K562 (cell line): ENCODE measurements around the gene SLC35G6. TPM values are rescaled to one million over a fixed set of nuclear protein-coding genes. Genes with fewer than 3 reads are reported as not detected.

ENCODE experiments used
- ASH1L ChIP-seq: fragments of 450-650 bp; IDR thresholded peaks from 2 replicates; pipeline ENCODE4 v1.6.1; 2018; ENCODE audit warnings: borderline replicate concordance, mild to moderate bottlenecking, low read depth; ENCODE audit not compliant: partially characterized antibody
- ELF1 ChIP-seq: fragments of 200-800 bp; sonication (Bioruptor generic); IDR thresholded peaks from 2 replicates; pipeline ENCODE4 v1.6.1; 2016; ENCODE audit warnings: missing genetic modification characterization, missing compliant biosample characterization
- EZH2 ChIP-seq: IDR thresholded peaks from 2 replicates; pipeline ENCODE4 v1.6.1; 2012; ENCODE audit warnings: low read depth, mild to moderate bottlenecking, inconsistent platforms, low read length, borderline replicate concordance
- FIP1L1 ChIP-seq: fragments of 200-400 bp; formaldehyde crosslinking; IDR thresholded peaks from 2 replicates; pipeline ENCODE4 v1.6.1; 2018; ENCODE audit warnings: mild to moderate bottlenecking, low read depth, low read length; ENCODE audit not compliant: poor library complexity, severe bottlenecking
- KLF10 ChIP-seq: fragments of 250-450 bp; sonication (Bioruptor Pico); IDR thresholded peaks from 2 replicates; pipeline ENCODE4 v1.6.1; 2021; ENCODE audit warnings: matching md5 sums
- L3MBTL2 ChIP-seq: fragments of 450-650 bp; IDR thresholded peaks from 2 replicates; pipeline ENCODE4 v1.6.1; 2016; ENCODE audit warnings: mild to moderate bottlenecking, moderate library complexity
- MAFG ChIP-seq: fragments of 450-650 bp; conservative IDR thresholded peaks from 2 replicates; pipeline ENCODE4 v1.6.1; 2016; ENCODE audit warnings: missing genetic modification characterization, missing compliant biosample characterization
- MTA3 ChIP-seq: fragments of 450-650 bp; formaldehyde crosslinking; IDR thresholded peaks from 2 replicates; pipeline ENCODE4 v1.6.1; 2017; ENCODE audit warnings: mild to moderate bottlenecking, borderline replicate concordance
- NFATC3 ChIP-seq: fragments of 450-650 bp; IDR thresholded peaks from 2 replicates; pipeline ENCODE4 v1.6.1; 2017; ENCODE audit warnings: mild to moderate bottlenecking
- NR2F6 ChIP-seq: fragments of 450-650 bp; formaldehyde crosslinking; IDR thresholded peaks from 2 replicates; pipeline ENCODE4 v1.4.0; 2020; ENCODE audit warnings: mild to moderate bottlenecking
- POLR2A ChIP-seq: fragments of 450-650 bp; conservative IDR thresholded peaks from 2 replicates; pipeline ENCODE4 v1.6.1; 2016
- PTRF ChIP-seq: fragments of 450-650 bp; IDR thresholded peaks from 2 replicates; pipeline ENCODE4 v1.6.1; 2016; ENCODE audit warnings: mild to moderate bottlenecking, missing genetic modification characterization, missing compliant biosample characterization
- SMAD4 ChIP-seq: fragments of 250-450 bp; sonication (Bioruptor Pico); conservative IDR thresholded peaks from 2 replicates; pipeline ENCODE4 v1.8.0; 2021; ENCODE audit warnings: inconsistent platforms, mild to moderate bottlenecking, moderate library complexity
- SMARCB1 ChIP-seq: IDR thresholded peaks from 2 replicates; pipeline ENCODE4 v1.6.1; 2011; ENCODE audit warnings: improper control_type of control experiment, low read depth; ENCODE audit not compliant: insufficient read length
- SOX6 ChIP-seq: fragments of 450-650 bp; IDR thresholded peaks from 2 replicates; pipeline ENCODE4 v1.6.1; 2014; ENCODE audit warnings: mild to moderate bottlenecking
- SRF ChIP-seq, 2 experiments: fragments of 250-450, 450-650 bp in 1 of 2; sonication (Bioruptor Pico) in 1 of 2; sonication (generic) in 1 of 2; formaldehyde crosslinking; IDR thresholded peaks; 2 replicates each; pipeline versions ENCODE4 v1.5.0 to v1.5.1; 2020 to 2022; ENCODE audit warnings: mild to moderate bottlenecking in 1 of 2, missing genetic modification reagents in 1 of 2
- TBL1XR1 ChIP-seq, 2 experiments: IDR thresholded peaks; 2 replicates each; pipeline ENCODE4 v1.6.1; 2012; ENCODE audit warnings: improper control_type of control experiment in 2 of 2, low read length in 2 of 2, mild to moderate bottlenecking in 1 of 2
- U2AF1 ChIP-seq: fragments of 200-400 bp; formaldehyde crosslinking; optimal IDR thresholded peaks from 2 replicates; pipeline ENCODE3; 2017; ENCODE audit warnings: mild to moderate bottlenecking, low read depth, low read length, moderate library complexity
- ZKSCAN3 ChIP-seq: fragments of 250-450 bp; sonication (Bioruptor Pico); IDR thresholded peaks from 2 replicates; pipeline ENCODE4 v1.4.0; 2020
- ZNF24 ChIP-seq: fragments of 450-650 bp; IDR thresholded peaks from 2 replicates; pipeline ENCODE4 v1.6.1; 2016
- ZNF253 ChIP-seq: fragments of 250-450 bp; sonication (Bioruptor Pico); conservative IDR thresholded peaks from 2 replicates; pipeline ENCODE4 v1.6.1; 2021; ENCODE audit warnings: mild to moderate bottlenecking
- ZNF354B ChIP-seq: fragments of 250-450 bp; sonication (Bioruptor Pico); IDR thresholded peaks from 2 replicates; pipeline ENCODE4 v1.4.0; 2020
- ZNF41 ChIP-seq: fragments of 250-450 bp; sonication (Bioruptor Pico); conservative IDR thresholded peaks from 2 replicates; pipeline ENCODE4 v1.4.0; 2020; ENCODE audit warnings: mild to moderate bottlenecking
- polyA plus RNA-seq, 8 experiments: library from polyadenylated mRNA; depleted of rRNA in 4 of 8; stranded (reverse) in 5 of 8; unstranded in 3 of 8; fragments of >200 nt; fragmentation: Nextera tagmentation in 2 of 8; fragmentation: Illumina TruSeq in 1 of 8; extraction: Ambion mirVana in 2 of 8; extraction: Trizol in 1 of 8; gene quantifications; 2 replicates each; pipeline versions ENCODE4 v1.2.1 to v1.2.3, GENCODE V29; 2011 to 2014; ENCODE audit warnings: inconsistent platforms in 1 of 8, missing spikeins in 1 of 8
- total RNA-seq, 7 experiments: library from RNA; depleted of rRNA in 6 of 7; stranded (reverse); fragments of >200 nt in 6 of 7; fragmentation: Illumina TruSeq in 2 of 7; extraction: Trizol in 2 of 7; gene quantifications; 2 replicates each; pipeline versions ENCODE4 v1.2.1 to v1.2.3, GENCODE V29; 2011 to 2021; ENCODE audit warnings: low replicate concordance in 1 of 7
- TF ChIP-seq, protein P1 (sequence below): fragments of 450-650 bp; formaldehyde crosslinking; IDR thresholded peaks from 2 replicates; pipeline ENCODE4 v1.4.0; 2022; ENCODE audit warnings: missing genetic modification characterization
- TF ChIP-seq, protein P2 (sequence below): fragments of 450-650 bp; IDR thresholded peaks from 2 replicates; pipeline ENCODE4 v1.6.1; 2016; ENCODE audit warnings: missing biosample characterization, missing genetic modification characterization
- TF ChIP-seq, protein P3 (sequence below): fragments of 250-450 bp; sonication (Bioruptor Pico); IDR thresholded peaks from 2 replicates; pipeline ENCODE4 v1.4.0; 2020; ENCODE audit warnings: mild to moderate bottlenecking, moderate library complexity

The SLC35G6 gene
- total and polyA plus RNA-seq, 9 of the 15 experiments (the other 6 are each of a cell fraction or from before 2014, with no cell fraction given): not detected

DNA sequence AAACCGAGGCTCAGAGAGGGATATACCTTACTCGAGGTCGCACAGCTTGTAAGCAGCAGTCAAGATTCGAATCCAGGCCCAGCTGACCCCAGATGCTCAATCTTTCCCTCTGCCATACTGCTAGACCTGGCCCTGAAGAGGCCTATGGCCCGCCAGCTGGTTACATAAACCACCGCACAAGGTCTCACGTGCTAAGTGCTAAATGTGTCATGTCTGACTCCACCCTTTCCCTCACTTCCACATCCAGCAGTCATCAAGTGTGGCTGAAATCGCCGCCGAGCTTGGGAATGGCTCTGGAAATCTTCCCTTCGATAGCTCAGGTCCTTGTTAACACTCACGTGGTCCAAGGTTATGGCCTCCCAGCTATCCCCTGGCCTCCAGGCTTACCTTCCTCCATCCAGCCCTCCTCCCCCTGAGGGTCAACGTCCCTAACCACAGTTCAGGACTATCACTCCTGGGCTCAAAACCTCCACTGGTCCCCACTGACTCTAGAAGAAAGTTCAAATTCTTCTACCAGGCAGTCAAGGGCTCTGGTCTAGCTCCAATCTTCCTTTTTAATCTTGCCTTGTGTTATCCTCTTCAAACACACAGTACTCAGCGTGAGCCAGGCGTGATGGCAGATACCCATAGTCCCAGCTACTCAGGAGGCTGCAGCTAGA is 5.4 kb upstream of the SLC35G6 start (continued):
- TF ChIP-seq SMAD4 (0 out of 2 replicates have a peak, but pooled peaks have one; percentile 53), PTRF (tag) (no peak), NR2F6 (CRISPR knock-in tag) (no peak), SRF (CRISPR knock-in tag; IDR thresholded peaks at IDR 0.05) (no peak), ZNF41 (CRISPR knock-in tag) (no peak), U2AF1 (no peak), ZNF253 (CRISPR knock-in tag) (no peak), ELF1 (tag) (no peak), ZNF24 (no peak), KLF10 (CRISPR knock-in tag) (no peak), TBL1XR1 (IDR thresholded peaks at IDR 0.05; ENCODE audit: low read length in 2 of 2) (no peak), FIP1L1 (no peak), ZNF354B (CRISPR knock-in tag) (no peak), L3MBTL2 (peak; percentile 79), MTA3 (0 out of 2 replicates have a peak, but pooled peaks have one; percentile 26), ASH1L (no peak), SMARCB1 (no peak), POLR2A (no peak), MAFG (tag) (no peak), EZH2 (no peak), SOX6 (peak; percentile 8; the same call in 1 of the 2 replicates), ZKSCAN3 (CRISPR knock-in tag) (no peak), NFATC3 (no peak)
- TF ChIP-seq, protein P1, sequence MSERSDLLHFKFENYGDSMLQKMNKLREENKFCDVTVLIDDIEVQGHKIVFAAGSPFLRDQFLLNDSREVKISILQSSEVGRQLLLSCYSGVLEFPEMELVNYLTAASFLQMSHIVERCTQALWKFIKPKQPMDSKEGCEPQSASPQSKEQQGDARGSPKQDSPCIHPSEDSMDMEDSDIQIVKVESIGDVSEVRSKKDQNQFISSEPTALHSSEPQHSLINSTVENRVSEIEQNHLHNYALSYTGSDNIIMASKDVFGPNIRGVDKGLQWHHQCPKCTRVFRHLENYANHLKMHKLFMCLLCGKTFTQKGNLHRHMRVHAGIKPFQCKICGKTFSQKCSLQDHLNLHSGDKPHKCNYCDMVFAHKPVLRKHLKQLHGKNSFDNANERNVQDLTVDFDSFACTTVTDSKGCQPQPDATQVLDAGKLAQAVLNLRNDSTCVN (CRISPR knock-in tag): no peak
- TF ChIP-seq, protein P2, sequence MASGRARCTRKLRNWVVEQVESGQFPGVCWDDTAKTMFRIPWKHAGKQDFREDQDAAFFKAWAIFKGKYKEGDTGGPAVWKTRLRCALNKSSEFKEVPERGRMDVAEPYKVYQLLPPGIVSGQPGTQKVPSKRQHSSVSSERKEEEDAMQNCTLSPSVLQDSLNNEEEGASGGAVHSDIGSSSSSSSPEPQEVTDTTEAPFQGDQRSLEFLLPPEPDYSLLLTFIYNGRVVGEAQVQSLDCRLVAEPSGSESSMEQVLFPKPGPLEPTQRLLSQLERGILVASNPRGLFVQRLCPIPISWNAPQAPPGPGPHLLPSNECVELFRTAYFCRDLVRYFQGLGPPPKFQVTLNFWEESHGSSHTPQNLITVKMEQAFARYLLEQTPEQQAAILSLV (tag): no peak
- TF ChIP-seq, protein P3, sequence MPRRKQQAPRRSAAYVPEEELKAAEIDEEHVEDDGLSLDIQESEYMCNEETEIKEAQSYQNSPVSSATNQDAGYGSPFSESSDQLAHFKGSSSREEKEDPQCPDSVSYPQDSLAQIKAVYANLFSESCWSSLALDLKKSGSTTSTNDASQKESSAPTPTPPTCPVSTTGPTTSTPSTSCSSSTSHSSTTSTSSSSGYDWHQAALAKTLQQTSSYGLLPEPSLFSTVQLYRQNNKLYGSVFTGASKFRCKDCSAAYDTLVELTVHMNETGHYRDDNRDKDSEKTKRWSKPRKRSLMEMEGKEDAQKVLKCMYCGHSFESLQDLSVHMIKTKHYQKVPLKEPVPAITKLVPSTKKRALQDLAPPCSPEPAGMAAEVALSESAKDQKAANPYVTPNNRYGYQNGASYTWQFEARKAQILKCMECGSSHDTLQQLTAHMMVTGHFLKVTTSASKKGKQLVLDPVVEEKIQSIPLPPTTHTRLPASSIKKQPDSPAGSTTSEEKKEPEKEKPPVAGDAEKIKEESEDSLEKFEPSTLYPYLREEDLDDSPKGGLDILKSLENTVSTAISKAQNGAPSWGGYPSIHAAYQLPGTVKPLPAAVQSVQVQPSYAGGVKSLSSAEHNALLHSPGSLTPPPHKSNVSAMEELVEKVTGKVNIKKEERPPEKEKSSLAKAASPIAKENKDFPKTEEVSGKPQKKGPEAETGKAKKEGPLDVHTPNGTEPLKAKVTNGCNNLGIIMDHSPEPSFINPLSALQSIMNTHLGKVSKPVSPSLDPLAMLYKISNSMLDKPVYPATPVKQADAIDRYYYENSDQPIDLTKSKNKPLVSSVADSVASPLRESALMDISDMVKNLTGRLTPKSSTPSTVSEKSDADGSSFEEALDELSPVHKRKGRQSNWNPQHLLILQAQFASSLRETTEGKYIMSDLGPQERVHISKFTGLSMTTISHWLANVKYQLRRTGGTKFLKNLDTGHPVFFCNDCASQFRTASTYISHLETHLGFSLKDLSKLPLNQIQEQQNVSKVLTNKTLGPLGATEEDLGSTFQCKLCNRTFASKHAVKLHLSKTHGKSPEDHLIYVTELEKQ (CRISPR knock-in tag): no peak
